ENCODE data around the gene MYL10.
A peak's percentile ranks its signal among the peaks of the same experiment; 100 is the strongest.
"Not testable (repeated sequence)": the region's sequence is repeated elsewhere in the genome, so short reads cannot be mapped to it uniquely, and the experiment has no call there.

Gene MYL10

GRCh38 chr7:101618916-101619315 is 10.2 kb downstream of the MYL10 start:
- no peak for DNase-seq (ENCODE audit: low read depth in 2 of 2)

- DNase-seq (ENCODE audit: low read depth in 2 of 2), result no peak
These were observed 10.8 kb downstream of the MYL10 start for GRCh38 chr7:101618207-101618839.

- DNase-seq (ENCODE audit: low read depth in 2 of 2), result no peak
These were observed 11.5 kb downstream of the MYL10 start for GRCh38 chr7:101617451-101618206.

GRCh38 chr7:101615446-101615845 is 13.7 kb downstream of the MYL10 start:
- DNase-seq (ENCODE audit: low read depth in 2 of 2), result no peak

- no peak for DNase-seq (ENCODE audit: low read depth in 2 of 2)
These were observed 14.2 kb downstream of the MYL10 start for GRCh38 chr7:101614939-101615302.

GRCh38 chr7:101614098-101614938 is 14.8 kb downstream of the MYL10 start:
- DNase-seq (ENCODE audit: low read depth in 2 of 2), result no peak

- no peak for DNase-seq (ENCODE audit: low read depth in 2 of 2)
These were observed 16.1 kb downstream of the MYL10 start for GRCh38 chr7:101612885-101613515.

- no peak for DNase-seq (ENCODE audit: low read depth in 2 of 2)
These were observed 20.1 kb downstream of the MYL10 start for GRCh38 chr7:101608772-101609713.

- DNase-seq (ENCODE audit: low read depth in 2 of 2), result no peak
These were observed 22.6 kb downstream of the MYL10 start for GRCh38 chr7:101606498-101606923.

- no peak for DNase-seq (ENCODE audit: low read depth in 2 of 2)
These were observed 23.2 kb downstream of the MYL10 start for GRCh38 chr7:101605611-101606497.

- DNase-seq (ENCODE audit: low read depth in 2 of 2), result not testable (repeated sequence)
These were observed 24.2 kb downstream of the MYL10 start for GRCh38 chr7:101604934-101605332.

GRCh38 chr7:101604331-101604933 is 24.7 kb downstream of the MYL10 start:
- no peak for DNase-seq (ENCODE audit: low read depth in 2 of 2)

- peak; percentile 27 to 34 for DNase-seq (ENCODE audit: low read depth in 2 of 2)
These were observed 26.4 kb downstream of the MYL10 start for GRCh38 chr7:101602484-101603241.

- DNase-seq (ENCODE audit: low read depth in 2 of 2), result no peak
These were observed 27.0 kb downstream of the MYL10 start for GRCh38 chr7:101602082-101602481.

- DNase-seq (ENCODE audit: low read depth in 2 of 2), result no peak
These were observed 29.3 kb downstream of the MYL10 start for GRCh38 chr7:101599787-101600186.

GRCh38 chr7:101598986-101599771 is 29.9 kb downstream of the MYL10 start:
- no peak for DNase-seq (ENCODE audit: low read depth in 2 of 2)

- DNase-seq (ENCODE audit: low read depth in 2 of 2), result no peak
These were observed 30.6 kb downstream of the MYL10 start for GRCh38 chr7:101598422-101598985.

- no peak for DNase-seq (ENCODE audit: low read depth in 2 of 2)
These were observed 31.2 kb downstream of the MYL10 start for GRCh38 chr7:101597941-101598340.
